Measurements from ENCODE around the gene ACER3.

The ACER3 gene

GRCh38 chr11:76972051-76972450 is 111.3 kb downstream of the ACER3 start:
- H3K4me3 ChIP-seq (ENCODE audit: low read length): no peak overlapping the region
- no peak for DNase-seq (ENCODE audit: low read depth)
- TF ChIP-seq CTCF (conservative IDR thresholded peaks at IDR 0.05; ENCODE audit: low read length): no peak

GRCh38 chr11:76974179-76974891 is 113.6 kb downstream of the ACER3 start:
- no peak overlapping the region for H3K4me3 ChIP-seq (ENCODE audit: low read length)
- TF ChIP-seq CTCF (conservative IDR thresholded peaks at IDR 0.05; ENCODE audit: low read length): no peak
- no peak for DNase-seq (ENCODE audit: low read depth)

GRCh38 chr11:76975513-76975912 is 114.8 kb downstream of the ACER3 start:
- DNase-seq (ENCODE audit: low read depth): no peak
- no peak for TF ChIP-seq CTCF (conservative IDR thresholded peaks at IDR 0.05; ENCODE audit: low read length)
- H3K4me3 ChIP-seq (ENCODE audit: low read length): no peak overlapping the region

GRCh38 chr11:76977791-76978190 is 117.1 kb downstream of the ACER3 start:
- TF ChIP-seq CTCF (conservative IDR thresholded peaks at IDR 0.05; ENCODE audit: low read length): no peak
- DNase-seq (ENCODE audit: low read depth): no peak

GRCh38 chr11:76978239-76978638 is 117.5 kb downstream of the ACER3 start:
- no peak for TF ChIP-seq CTCF (conservative IDR thresholded peaks at IDR 0.05; ENCODE audit: low read length)
- no peak for DNase-seq (ENCODE audit: low read depth)
- no peak overlapping the region for H3K4me3 ChIP-seq (ENCODE audit: low read length)

More at GRCh38 chr11:76977791-76978190, 117.1 kb downstream of the ACER3 start:
- no peak overlapping the region for H3K4me3 ChIP-seq (ENCODE audit: low read length)

- TF ChIP-seq CTCF (conservative IDR thresholded peaks at IDR 0.05; ENCODE audit: low read length): no peak
- DNase-seq (ENCODE audit: low read depth): no peak
- no peak overlapping the region for H3K4me3 ChIP-seq (ENCODE audit: low read length)
Observed at GRCh38 chr11:76978818-76979217, 118.1 kb downstream of the ACER3 start.

- no peak overlapping the region for H3K4me3 ChIP-seq (ENCODE audit: low read length)
- no peak for TF ChIP-seq CTCF (conservative IDR thresholded peaks at IDR 0.05; ENCODE audit: low read length)
- DNase-seq (ENCODE audit: low read depth): no peak
Observed at GRCh38 chr11:76980196-76980595, 119.5 kb downstream of the ACER3 start.
